K562 (cell line): ENCODE measurements around the gene MDH2. TPM values are rescaled to one million over a fixed set of nuclear protein-coding genes. Genes with fewer than 3 reads are reported as not detected.

Source experiments
- ADNP ChIP-seq: fragments of 200-800 bp; sonication (Bioruptor generic); IDR thresholded peaks from 2 replicates; pipeline ENCODE4 v1.6.1; 2016; ENCODE audit warnings: missing genetic modification characterization, missing compliant biosample characterization
- ARID1B ChIP-seq: fragments of 450-650 bp; IDR thresholded peaks from 2 replicates; pipeline ENCODE4 v1.6.1; 2016; ENCODE audit warnings: antibody characterized with exemption, mild to moderate bottlenecking, inconsistent platforms
- ATF1 ChIP-seq, 2 experiments: fragments of 450-650 bp in 1 of 2; IDR thresholded peaks; 2 replicates each; pipeline ENCODE4 v1.6.1; 2016; ENCODE audit warnings: missing compliant biosample characterization in 1 of 2, missing genetic modification characterization in 1 of 2
- CEBPG ChIP-seq, 3 experiments: fragments of 200-800 bp in 1 of 3; sonication (Bioruptor generic) in 1 of 3; sonication (generic) in 1 of 3; formaldehyde crosslinking in 1 of 3; IDR thresholded peaks in 2 of 3; conservative IDR thresholded peaks in 1 of 3; 2 replicates each; pipeline versions ENCODE4 v1.6.1 to v1.8.0; 2016 to 2022; ENCODE audit warnings: missing compliant biosample characterization in 2 of 3, missing genetic modification characterization in 2 of 3, mild to moderate bottlenecking in 1 of 3, missing genetic modification reagents in 1 of 3
- DPF2 ChIP-seq: fragments of 450-650 bp; IDR thresholded peaks from 2 replicates; pipeline ENCODE4 v1.6.1; 2016
- EP300 ChIP-seq: IDR thresholded peaks from 2 replicates; pipeline ENCODE4 v1.6.1; 2012; ENCODE audit warnings: low read length, improper control_type of control experiment
- FOSL1 ChIP-seq: fragments of 200-800 bp; sonication (Bioruptor generic); conservative IDR thresholded peaks from 2 replicates; pipeline ENCODE4 v1.6.1; 2016; ENCODE audit warnings: missing genetic modification characterization, missing compliant biosample characterization
- FOXA3 ChIP-seq, 2 experiments: fragments of 450-650 bp in 1 of 2; sonication (generic) in 1 of 2; formaldehyde crosslinking; IDR thresholded peaks in 1 of 2; conservative IDR thresholded peaks in 1 of 2; 2 replicates each; pipeline versions ENCODE4 v1.4.0 to v1.8.0; 2020 to 2022; ENCODE audit warnings: mild to moderate bottlenecking in 2 of 2, missing genetic modification reagents in 1 of 2
- FOXJ2 ChIP-seq: fragments of 200-800 bp; sonication (Bioruptor generic); IDR thresholded peaks from 2 replicates; pipeline ENCODE4 v1.6.1; 2016; ENCODE audit warnings: missing genetic modification characterization, missing compliant biosample characterization
- GABPA ChIP-seq: fragments of 200-800 bp; sonication (Bioruptor generic); conservative IDR thresholded peaks from 2 replicates; pipeline ENCODE4 v1.6.1; 2016; ENCODE audit warnings: low read depth, missing genetic modification characterization, missing compliant biosample characterization
- JUNB ChIP-seq: fragments of 450-650 bp; formaldehyde crosslinking; conservative IDR thresholded peaks from 2 replicates; pipeline ENCODE4 v1.4.0; 2020; ENCODE audit warnings: mild to moderate bottlenecking
- MAFK ChIP-seq: IDR thresholded peaks from 2 replicates; pipeline ENCODE4 v1.6.1; 2011; ENCODE audit warnings: low read length, improper control_type of control experiment
- MYC ChIP-seq, 2 experiments: fragments of 250-450 bp in 1 of 2; sonication (Bioruptor Pico) in 1 of 2; IDR thresholded peaks; 2 replicates each; pipeline versions ENCODE4 v1.5.1 to v1.6.1; 2012 to 2021; ENCODE audit warnings: low read depth in 2 of 2, borderline replicate concordance in 1 of 2, improper control_type of control experiment in 1 of 2, low read length in 1 of 2, mild to moderate bottlenecking in 1 of 2, moderate library complexity in 1 of 2
- NCOA1 ChIP-seq: fragments of 450-650 bp; IDR thresholded peaks from 2 replicates; pipeline ENCODE4 v1.6.1; 2016; ENCODE audit warnings: low read depth
- NFIX ChIP-seq: fragments of 250-450 bp; sonication (Bioruptor Pico); IDR thresholded peaks from 2 replicates; pipeline ENCODE4 v1.4.0; 2020; ENCODE audit warnings: low read depth, mild to moderate bottlenecking, moderate library complexity
- NR2C2 ChIP-seq, 2 experiments: fragments of 200-800 bp in 1 of 2; sonication (Bioruptor generic) in 1 of 2; sonication (generic) in 1 of 2; formaldehyde crosslinking in 1 of 2; IDR thresholded peaks; 2 replicates each; pipeline versions ENCODE4 v1.6.1 to v1.8.0; 2016 to 2022; ENCODE audit warnings: mild to moderate bottlenecking in 1 of 2, missing compliant biosample characterization in 1 of 2, missing genetic modification characterization in 1 of 2, missing genetic modification reagents in 1 of 2
- POLR2H ChIP-seq: IDR thresholded peaks from 2 replicates; pipeline ENCODE4 v1.6.1; 2016; ENCODE audit warnings: missing genetic modification characterization, low read depth, mild to moderate bottlenecking, control low read depth, missing compliant biosample characterization, moderate library complexity
- TBL1XR1 ChIP-seq, 2 experiments: IDR thresholded peaks; 2 replicates each; pipeline ENCODE4 v1.6.1; 2012; ENCODE audit warnings: improper control_type of control experiment in 2 of 2, low read length in 2 of 2, mild to moderate bottlenecking in 1 of 2
- ZNF263 ChIP-seq: sonication (generic); formaldehyde crosslinking; IDR thresholded peaks from 2 replicates; pipeline ENCODE4 v1.8.0; 2022; ENCODE audit warnings: mild to moderate bottlenecking, missing genetic modification reagents, borderline replicate concordance
- ZNF766 ChIP-seq: fragments of 200-800 bp; sonication (Bioruptor generic); conservative IDR thresholded peaks from 2 replicates; pipeline ENCODE4 v1.6.1; 2016; ENCODE audit warnings: missing genetic modification characterization, missing compliant biosample characterization
- polyA plus RNA-seq, 8 experiments: library from polyadenylated mRNA; depleted of rRNA in 4 of 8; stranded (reverse) in 5 of 8; unstranded in 3 of 8; fragments of >200 nt; fragmentation: Nextera tagmentation in 2 of 8; fragmentation: Illumina TruSeq in 1 of 8; extraction: Ambion mirVana in 2 of 8; extraction: Trizol in 1 of 8; gene quantifications; 2 replicates each; pipeline versions ENCODE4 v1.2.1 to v1.2.3, GENCODE V29; 2011 to 2014; ENCODE audit warnings: inconsistent platforms in 1 of 8, missing spikeins in 1 of 8
- total RNA-seq, 7 experiments: library from RNA; depleted of rRNA in 6 of 7; stranded (reverse); fragments of >200 nt in 6 of 7; fragmentation: Illumina TruSeq in 2 of 7; extraction: Trizol in 2 of 7; gene quantifications; 2 replicates each; pipeline versions ENCODE4 v1.2.1 to v1.2.3, GENCODE V29; 2011 to 2021; ENCODE audit warnings: low replicate concordance in 1 of 7
- TF ChIP-seq, protein P1 (sequence below): fragments of 450-650 bp; formaldehyde crosslinking; IDR thresholded peaks from 2 replicates; pipeline ENCODE4 v1.4.0; 2022; ENCODE audit warnings: mild to moderate bottlenecking, moderate library complexity
- TF ChIP-seq, protein P2 (sequence below), 2 experiments: fragments of 450-650 bp; IDR thresholded peaks; 2 replicates each; pipeline ENCODE4 v1.6.1; 2018; ENCODE audit warnings: mild to moderate bottlenecking in 2 of 2, low read depth in 1 of 2; ENCODE audit not compliant: partially characterized antibody in 2 of 2

Gene MDH2
- total and polyA plus RNA-seq, 9 of the 15 experiments (the other 6 are each of a cell fraction or from before 2014, with no cell fraction given): 106 to 701 (median 242) TPM

DNA sequence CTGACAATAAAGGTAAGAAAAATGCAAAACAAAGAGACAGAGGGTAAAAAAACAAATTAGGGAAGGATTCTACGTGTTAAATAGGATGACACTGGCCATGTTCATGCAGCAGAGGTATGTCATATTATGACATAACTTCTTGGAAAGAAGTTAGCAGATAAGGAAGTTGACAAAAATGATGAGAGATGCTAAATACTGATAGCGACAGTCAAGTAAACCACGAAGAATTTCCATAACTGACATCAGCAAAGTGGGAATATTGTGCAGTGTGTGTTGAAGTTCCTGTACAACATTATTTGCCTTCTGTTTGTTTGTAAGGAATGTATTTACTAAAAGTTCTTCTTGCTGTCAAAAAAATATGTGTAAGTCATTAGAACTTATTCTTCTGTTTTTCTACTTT is 29.5 kb downstream of the MDH2 start (continued):
- 0 out of 2 replicates have a peak, but pooled peaks have one; percentile 27 for TF ChIP-seq GABPA (tag)
- TF ChIP-seq, protein P1, sequence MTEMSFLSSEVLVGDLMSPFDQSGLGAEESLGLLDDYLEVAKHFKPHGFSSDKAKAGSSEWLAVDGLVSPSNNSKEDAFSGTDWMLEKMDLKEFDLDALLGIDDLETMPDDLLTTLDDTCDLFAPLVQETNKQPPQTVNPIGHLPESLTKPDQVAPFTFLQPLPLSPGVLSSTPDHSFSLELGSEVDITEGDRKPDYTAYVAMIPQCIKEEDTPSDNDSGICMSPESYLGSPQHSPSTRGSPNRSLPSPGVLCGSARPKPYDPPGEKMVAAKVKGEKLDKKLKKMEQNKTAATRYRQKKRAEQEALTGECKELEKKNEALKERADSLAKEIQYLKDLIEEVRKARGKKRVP: peak; percentile 64; the same call in 1 of the 2 replicates
- TF ChIP-seq FOSL1 (tag): peak; percentile 63
- TF ChIP-seq MAFK: peak; percentile 14; the same call in 1 of the 2 replicates
- TF ChIP-seq, protein P2, sequence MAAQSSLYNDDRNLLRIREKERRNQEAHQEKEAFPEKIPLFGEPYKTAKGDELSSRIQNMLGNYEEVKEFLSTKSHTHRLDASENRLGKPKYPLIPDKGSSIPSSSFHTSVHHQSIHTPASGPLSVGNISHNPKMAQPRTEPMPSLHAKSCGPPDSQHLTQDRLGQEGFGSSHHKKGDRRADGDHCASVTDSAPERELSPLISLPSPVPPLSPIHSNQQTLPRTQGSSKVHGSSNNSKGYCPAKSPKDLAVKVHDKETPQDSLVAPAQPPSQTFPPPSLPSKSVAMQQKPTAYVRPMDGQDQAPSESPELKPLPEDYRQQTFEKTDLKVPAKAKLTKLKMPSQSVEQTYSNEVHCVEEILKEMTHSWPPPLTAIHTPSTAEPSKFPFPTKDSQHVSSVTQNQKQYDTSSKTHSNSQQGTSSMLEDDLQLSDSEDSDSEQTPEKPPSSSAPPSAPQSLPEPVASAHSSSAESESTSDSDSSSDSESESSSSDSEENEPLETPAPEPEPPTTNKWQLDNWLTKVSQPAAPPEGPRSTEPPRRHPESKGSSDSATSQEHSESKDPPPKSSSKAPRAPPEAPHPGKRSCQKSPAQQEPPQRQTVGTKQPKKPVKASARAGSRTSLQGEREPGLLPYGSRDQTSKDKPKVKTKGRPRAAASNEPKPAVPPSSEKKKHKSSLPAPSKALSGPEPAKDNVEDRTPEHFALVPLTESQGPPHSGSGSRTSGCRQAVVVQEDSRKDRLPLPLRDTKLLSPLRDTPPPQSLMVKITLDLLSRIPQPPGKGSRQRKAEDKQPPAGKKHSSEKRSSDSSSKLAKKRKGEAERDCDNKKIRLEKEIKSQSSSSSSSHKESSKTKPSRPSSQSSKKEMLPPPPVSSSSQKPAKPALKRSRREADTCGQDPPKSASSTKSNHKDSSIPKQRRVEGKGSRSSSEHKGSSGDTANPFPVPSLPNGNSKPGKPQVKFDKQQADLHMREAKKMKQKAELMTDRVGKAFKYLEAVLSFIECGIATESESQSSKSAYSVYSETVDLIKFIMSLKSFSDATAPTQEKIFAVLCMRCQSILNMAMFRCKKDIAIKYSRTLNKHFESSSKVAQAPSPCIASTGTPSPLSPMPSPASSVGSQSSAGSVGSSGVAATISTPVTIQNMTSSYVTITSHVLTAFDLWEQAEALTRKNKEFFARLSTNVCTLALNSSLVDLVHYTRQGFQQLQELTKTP (IDR thresholded peaks at IDR 0.05; ENCODE audit: low read depth in 1 of 2, partially characterized antibody in 2 of 2): peak in 1 of 2 experiments; percentile 67
- no peak for TF ChIP-seq JUNB (CRISPR knock-in tag)
- TF ChIP-seq ZNF766 (CRISPR knock-in tag): peak; percentile 57
- peak; percentile 30; the same call in 1 of the 2 replicates for TF ChIP-seq NCOA1
- no peak for TF ChIP-seq CEBPG (CRISPR knock-in tag; IDR thresholded peaks at IDR 0.05)
- TF ChIP-seq CEBPG (tag; conservative IDR thresholded peaks at IDR 0.05 in 1 of 2, IDR thresholded peaks at IDR 0.05 in 1 of 2): peak; percentile 55 to 80; a peak in 3 of 4 replicates
- TF ChIP-seq MYC (IDR thresholded peaks at IDR 0.05; ENCODE audit: low read depth, low read length): 0 out of 2 replicates have a peak, but pooled peaks have one; percentile 17
- no peak for TF ChIP-seq MYC (CRISPR knock-in tag; IDR thresholded peaks at IDR 0.05; ENCODE audit: borderline replicate concordance, low read depth)
- peak; percentile 85; the same call in 1 of the 2 replicates for TF ChIP-seq EP300
- TF ChIP-seq FOXJ2: peak; percentile 75; the same call in 1 of the 2 replicates
- TF ChIP-seq NR2C2 (CRISPR knock-in tag; IDR thresholded peaks at IDR 0.05): no peak
- peak; percentile 46; the same call in 1 of the 2 replicates for TF ChIP-seq NR2C2 (tag; IDR thresholded peaks at IDR 0.05)
- no peak for TF ChIP-seq ATF1 (CRISPR knock-in tag; IDR thresholded peaks at IDR 0.05)
- peak; percentile 64; the same call in 1 of the 2 replicates for TF ChIP-seq ATF1 (tag; IDR thresholded peaks at IDR 0.05)
- TF ChIP-seq NFIX: no peak
- peak; percentile 29; the same call in 1 of the 2 replicates for TF ChIP-seq ADNP (tag)
- TF ChIP-seq FOXA3 (CRISPR knock-in tag; conservative IDR thresholded peaks at IDR 0.05 in 1 of 2, IDR thresholded peaks at IDR 0.05 in 1 of 2): peak in 1 of 2 experiments; percentile 63; a peak in 2 of 4 replicates
- peak; percentile 16; the same call in 1 of the 2 replicates for TF ChIP-seq DPF2
- TF ChIP-seq ZNF263 (CRISPR knock-in tag): no peak
- peak; percentile 74 for TF ChIP-seq ARID1B
- TF ChIP-seq TBL1XR1 (IDR thresholded peaks at IDR 0.05; ENCODE audit: low read length in 2 of 2): peak in 1 of 2 experiments; percentile 13; a peak in 1 of 4 replicates
- peak; percentile 71 for TF ChIP-seq POLR2H (tag)
